Measurements from ENCODE around the gene CR1.
"Not testable (repeated sequence)": the region's sequence is repeated elsewhere in the genome, so short reads cannot be mapped to it uniquely, and the experiment has no call there.

CR1 gene

DNA sequence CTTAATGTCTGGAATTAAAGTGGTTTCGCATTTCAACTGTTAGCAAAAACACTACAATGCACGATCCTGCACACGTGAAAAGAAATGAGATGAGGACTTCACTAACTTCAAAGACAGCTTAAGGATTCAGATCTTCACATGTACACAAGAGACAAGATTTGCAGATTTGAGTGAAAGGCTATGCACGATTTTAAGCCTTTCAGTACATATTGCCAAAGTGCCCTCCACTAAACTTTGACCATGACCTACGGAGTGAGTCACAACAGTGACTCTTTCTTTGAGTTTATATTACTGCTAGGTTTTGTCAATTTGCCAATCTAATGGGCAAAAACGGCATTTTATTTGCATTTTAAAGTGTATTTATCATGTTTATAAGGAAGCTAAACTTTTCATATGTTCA lies 107.8 kb downstream of the CR1 start:
- Mint-ChIP-seq H3K27ac (no peak overlapping the region), H3K4me3 (no peak overlapping the region), H3K4me1 (ENCODE audit: low read depth) (no peaks in the 10 kb centered on the region), H3K9me3 (ENCODE audit: low read depth) (no peaks in the 10 kb centered on the region), H3K27me3 (peaks cover 1% of the 10 kb centered on the region), H3K36me3 (no peaks in the 10 kb centered on the region)

DNA sequence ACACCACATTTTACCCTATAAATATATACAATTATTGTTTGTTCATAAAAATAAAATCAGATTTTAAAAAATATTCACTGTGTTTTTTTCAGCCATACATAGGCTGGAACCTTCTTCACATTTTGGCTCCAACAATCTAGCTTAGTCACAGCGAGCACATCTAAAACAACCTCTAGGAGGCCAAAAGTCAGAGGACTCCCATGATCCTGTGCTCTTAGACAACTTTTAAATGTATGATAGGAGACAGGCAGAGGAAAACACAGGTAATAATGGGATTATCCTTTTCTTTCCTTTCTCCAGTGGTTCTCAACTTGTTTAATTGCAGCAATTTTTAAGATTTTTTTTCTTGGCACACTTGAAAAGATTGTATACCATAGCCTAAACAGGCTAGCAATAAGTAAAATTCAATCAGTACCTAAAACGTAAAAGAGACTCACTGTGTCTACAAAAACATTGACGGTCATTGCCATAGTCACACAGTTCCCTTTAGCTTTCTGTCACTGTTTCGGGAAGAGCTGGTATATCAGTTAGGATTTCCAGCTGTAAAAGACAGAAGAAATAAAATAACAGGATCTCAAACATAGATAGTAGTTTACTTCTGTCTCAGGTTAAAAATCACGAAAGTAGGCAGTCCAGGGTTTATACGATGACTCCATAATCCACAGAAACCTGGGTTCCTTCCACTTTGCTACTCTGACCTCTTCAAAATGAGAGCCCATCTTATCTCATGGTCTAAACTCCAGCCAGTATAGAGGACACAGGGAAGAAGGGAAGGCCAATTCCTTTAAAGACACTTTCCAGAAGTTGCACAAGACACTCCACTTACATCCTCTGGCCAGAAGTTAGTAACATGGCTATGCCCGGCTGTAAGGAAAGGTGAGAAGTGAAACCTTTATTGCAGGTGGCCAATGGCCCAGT lies 109.7 kb downstream of the CR1 start:
- no peaks in the 10 kb centered on the region for H3K36me3 Mint-ChIP-seq
- no peaks in the 10 kb centered on the region for H3K4me1 Mint-ChIP-seq (ENCODE audit: low read depth)
- H3K27ac Mint-ChIP-seq = no peak overlapping the region
- no peak overlapping the region for H3K4me3 Mint-ChIP-seq
- no peaks in the 10 kb centered on the region for H3K9me3 Mint-ChIP-seq (ENCODE audit: low read depth)
- peaks cover 1% of the 10 kb centered on the region for H3K27me3 Mint-ChIP-seq

DNA sequence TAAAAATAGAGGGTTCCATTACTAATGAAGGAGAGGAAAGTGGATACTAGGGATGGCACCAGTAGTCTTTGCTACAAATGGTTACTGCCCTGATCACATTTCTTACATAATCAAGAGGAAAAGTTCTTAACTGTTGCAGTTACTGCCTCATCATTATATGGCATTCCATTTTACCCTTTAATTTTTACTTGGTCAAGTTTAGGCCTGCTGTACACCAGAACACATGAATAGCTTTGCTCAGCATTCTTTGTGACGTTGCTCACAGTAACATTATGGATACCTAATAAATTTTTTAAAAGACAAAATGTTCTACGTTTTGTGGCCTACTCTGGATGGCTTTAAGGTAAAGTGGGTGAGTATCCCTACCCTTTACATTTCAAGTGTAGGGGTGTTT lies 110.4 kb downstream of the CR1 start:
- no peak overlapping the region for H3K4me3 Mint-ChIP-seq
- no peak overlapping the region for H3K27ac Mint-ChIP-seq
- H3K9me3 Mint-ChIP-seq (ENCODE audit: low read depth) = no peaks in the 10 kb centered on the region
- H3K4me1 Mint-ChIP-seq (ENCODE audit: low read depth) = no peaks in the 10 kb centered on the region
- peaks cover 1% of the 10 kb centered on the region for H3K27me3 Mint-ChIP-seq
- H3K36me3 Mint-ChIP-seq = no peaks in the 10 kb centered on the region

DNA sequence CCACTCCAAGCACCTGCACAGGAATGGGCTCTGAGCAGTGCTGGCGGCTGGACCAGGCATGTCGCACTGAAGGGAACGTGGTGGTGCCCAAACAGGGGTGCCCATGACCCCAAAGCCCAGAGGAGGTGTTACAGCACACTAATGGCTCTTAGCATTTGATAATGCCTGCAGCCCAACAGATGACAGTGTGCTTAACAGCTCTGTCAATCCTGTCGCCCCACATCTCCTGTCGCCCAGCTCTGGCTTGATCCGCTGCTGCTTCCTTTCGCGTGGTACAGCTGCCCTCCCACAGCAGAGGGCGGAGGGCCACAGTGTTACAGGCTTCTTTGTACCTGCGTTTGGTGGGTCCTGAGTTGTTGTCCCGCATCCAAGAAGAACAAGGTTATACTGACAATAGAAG lies 116.8 kb downstream of the CR1 start:
- Mint-ChIP-seq H3K4me1 (ENCODE audit: low read depth) (no peaks in the 10 kb centered on the region), H3K27me3 (peaks cover 2% of the 10 kb centered on the region), H3K36me3 (no peaks in the 10 kb centered on the region), H3K9me3 (ENCODE audit: low read depth) (no peaks in the 10 kb centered on the region), H3K4me3 (no peak overlapping the region), H3K27ac (no peak overlapping the region)

DNA sequence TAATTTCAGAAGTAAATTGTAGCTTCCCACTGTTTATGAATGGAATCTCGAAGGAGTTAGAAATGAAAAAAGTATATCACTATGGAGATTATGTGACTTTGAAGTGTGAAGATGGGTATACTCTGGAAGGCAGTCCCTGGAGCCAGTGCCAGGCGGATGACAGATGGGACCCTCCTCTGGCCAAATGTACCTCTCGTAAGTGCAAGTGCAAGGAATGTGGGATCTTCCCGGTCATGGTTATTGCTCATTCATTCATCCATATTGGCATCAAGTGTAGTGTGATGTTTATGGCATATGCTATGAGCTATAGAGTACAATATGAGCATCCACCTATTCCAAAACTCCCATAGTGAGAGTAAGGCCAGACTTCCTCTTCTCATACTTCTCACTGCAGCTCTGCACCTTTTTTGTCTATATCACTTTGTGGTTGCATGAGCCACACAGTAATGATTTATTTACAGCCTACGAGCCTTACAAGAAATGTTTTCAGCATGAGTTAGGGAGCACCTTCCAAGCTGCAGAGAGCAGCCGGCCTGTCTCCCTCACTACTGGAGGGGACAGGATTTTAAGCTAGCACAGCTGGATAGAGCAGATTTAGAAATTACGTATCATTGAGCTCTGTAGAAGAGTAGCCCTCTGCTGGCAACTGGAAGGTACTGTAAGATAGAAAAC lies 124.0 kb downstream of the CR1 start:
- Mint-ChIP-seq H3K4me3 (no peak overlapping the region), H3K27me3 (peaks cover 3% of the 10 kb centered on the region), H3K36me3 (no peaks in the 10 kb centered on the region), H3K9me3 (ENCODE audit: low read depth) (no peaks in the 10 kb centered on the region), H3K4me1 (ENCODE audit: low read depth) (no peaks in the 10 kb centered on the region), H3K27ac (no peak overlapping the region)

DNA sequence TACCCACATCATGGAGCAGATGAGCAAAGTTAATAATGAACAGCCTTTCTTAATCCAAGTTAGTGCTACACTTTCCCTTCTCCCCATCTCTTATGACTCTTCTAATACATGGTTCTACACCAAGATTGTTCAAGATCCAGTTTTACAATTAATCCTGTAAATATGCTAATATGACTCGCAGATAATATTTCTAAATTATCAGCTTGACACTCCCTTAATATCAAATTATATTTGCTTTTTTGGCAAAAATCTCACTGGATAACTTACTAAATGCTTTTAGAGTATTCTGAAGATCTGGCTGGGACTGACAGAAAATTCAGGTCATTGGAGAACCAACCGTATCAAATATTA lies 124.6 kb downstream of the CR1 start:
- H3K27ac Mint-ChIP-seq = no peak overlapping the region
- no peaks in the 10 kb centered on the region for H3K36me3 Mint-ChIP-seq
- no peak overlapping the region for H3K4me3 Mint-ChIP-seq
- no peaks in the 10 kb centered on the region for H3K9me3 Mint-ChIP-seq (ENCODE audit: low read depth)
- no peaks in the 10 kb centered on the region for H3K4me1 Mint-ChIP-seq (ENCODE audit: low read depth)
- peaks cover 3% of the 10 kb centered on the region for H3K27me3 Mint-ChIP-seq

DNA sequence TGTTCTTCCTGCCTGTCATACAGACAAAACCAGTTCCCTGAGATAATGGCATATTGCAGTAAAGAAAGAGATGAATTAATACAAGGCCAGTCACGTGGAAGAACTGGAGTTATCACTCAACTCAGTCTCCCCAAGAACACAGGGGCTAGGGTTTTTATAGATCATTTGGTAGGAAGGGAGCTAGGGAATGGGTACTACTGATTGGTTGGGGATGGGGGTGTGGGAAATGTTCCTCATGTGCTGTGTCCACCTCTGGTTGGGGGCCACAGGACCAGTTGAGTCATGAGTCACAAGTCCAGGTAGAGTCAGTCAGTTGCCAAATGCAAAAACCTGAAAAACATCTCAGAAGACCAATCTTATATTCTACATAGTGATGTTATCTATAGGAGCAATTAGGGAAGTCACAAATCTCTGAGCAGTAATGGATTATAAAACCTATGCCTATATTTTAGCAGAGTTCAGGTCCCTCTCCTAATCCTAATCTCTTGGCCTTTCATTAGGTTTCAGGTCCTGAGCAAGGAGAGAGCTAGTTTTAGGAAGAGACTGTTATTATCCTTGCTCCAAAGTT lies 129.6 kb downstream of the CR1 start:
- not testable (repeated sequence) for H3K27ac Mint-ChIP-seq; H3K27me3 Mint-ChIP-seq; H3K9me3 Mint-ChIP-seq (ENCODE audit: low read depth); H3K36me3 Mint-ChIP-seq; H3K4me1 Mint-ChIP-seq (ENCODE audit: low read depth); H3K4me3 Mint-ChIP-seq

DNA sequence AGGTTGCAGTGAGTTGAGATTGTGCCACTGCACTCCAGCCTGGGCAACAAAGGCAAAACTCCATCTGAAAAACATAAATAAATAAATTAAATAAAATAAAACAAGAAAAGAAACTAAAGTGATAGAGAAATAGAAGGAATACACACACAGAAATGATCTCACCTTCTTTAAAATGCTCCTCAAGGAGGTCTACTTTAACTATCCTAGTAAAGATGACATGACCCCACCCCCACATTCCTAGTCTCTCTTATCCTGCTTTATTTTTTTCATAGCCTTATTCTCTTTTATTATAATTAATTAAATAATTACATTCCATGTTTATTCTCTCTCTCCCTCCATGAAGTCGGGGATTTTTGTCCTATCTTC lies 131.0 kb downstream of the CR1 start:
- Mint-ChIP-seq H3K4me3 (no peak overlapping the region), H3K9me3 (ENCODE audit: low read depth) (no peaks in the 10 kb centered on the region), H3K27me3 (no peaks in the 10 kb centered on the region), H3K27ac (no peak overlapping the region), H3K36me3 (no peaks in the 10 kb centered on the region), H3K4me1 (ENCODE audit: low read depth) (no peaks in the 10 kb centered on the region)

DNA sequence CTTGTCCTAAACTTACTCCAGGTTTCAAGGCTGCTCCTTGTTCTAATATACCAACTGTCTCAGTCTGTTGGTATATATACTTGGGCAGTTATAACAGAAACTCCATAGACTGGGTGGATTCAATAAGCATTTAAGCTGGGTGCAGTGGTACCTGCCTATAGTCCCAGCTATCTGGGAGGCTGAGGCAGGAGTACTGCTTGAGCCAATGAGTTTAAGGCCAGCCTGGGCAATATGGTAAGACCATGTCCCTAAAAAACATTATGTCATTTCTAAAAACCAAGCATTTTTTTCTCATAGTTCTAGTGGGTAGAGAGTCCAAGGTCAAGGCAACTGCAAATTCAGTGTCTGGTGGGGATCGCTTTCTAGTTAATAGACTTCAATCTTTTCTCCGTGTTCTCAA lies 131.5 kb downstream of the CR1 start:
- Mint-ChIP-seq H3K36me3 (no peaks in the 10 kb centered on the region), H3K27me3 (no peaks in the 10 kb centered on the region), H3K4me3 (no peak overlapping the region), H3K4me1 (ENCODE audit: low read depth) (no peaks in the 10 kb centered on the region), H3K27ac (no peak overlapping the region), H3K9me3 (ENCODE audit: low read depth) (no peaks in the 10 kb centered on the region)

DNA sequence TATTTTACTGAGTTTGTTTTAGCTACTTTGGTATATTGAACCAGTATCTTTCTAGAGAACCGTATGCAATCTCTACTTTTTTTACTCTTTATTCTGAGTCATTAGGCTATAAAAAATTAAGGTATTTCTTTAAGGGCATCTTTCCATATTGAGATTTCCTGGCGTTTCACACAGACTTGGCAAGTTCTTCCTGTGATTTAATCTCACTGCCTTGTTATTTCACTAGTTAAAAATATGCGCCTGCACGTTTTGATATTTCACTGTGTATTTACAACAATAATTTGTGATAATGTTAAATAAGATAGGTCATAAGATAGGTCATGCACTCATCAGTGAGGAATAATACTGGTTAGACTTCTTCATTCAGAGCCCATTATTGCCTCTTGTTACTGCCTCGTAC lies 132.8 kb downstream of the CR1 start:
- Mint-ChIP-seq H3K9me3 (ENCODE audit: low read depth) (no peaks in the 10 kb centered on the region), H3K36me3 (no peaks in the 10 kb centered on the region), H3K4me3 (no peak overlapping the region), H3K27ac (no peak overlapping the region), H3K27me3 (peaks cover 3% of the 10 kb centered on the region), H3K4me1 (ENCODE audit: low read depth) (no peaks in the 10 kb centered on the region)

DNA sequence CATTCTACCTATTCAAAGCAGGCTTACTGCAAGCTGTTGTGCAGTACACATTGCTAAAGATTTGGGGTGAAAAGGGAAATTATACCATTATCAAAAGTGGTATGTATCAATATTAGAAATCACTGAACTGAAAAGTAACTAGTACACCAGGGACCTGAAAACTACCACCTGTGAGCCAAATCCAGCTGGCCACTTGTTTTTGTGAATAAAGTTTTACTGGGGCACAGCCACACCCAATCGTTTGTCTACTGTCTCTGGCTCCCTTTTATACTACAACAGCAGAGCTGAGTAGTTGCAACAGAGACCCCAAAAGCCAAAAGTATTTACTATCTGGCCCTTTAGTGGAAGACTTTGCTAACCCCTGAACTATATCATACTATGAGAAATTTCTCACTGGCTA lies 135.2 kb downstream of the CR1 start:
- H3K4me1 Mint-ChIP-seq (ENCODE audit: low read depth) = no peaks in the 10 kb centered on the region
- H3K27me3 Mint-ChIP-seq = peaks cover 3% of the 10 kb centered on the region
- H3K9me3 Mint-ChIP-seq (ENCODE audit: low read depth) = no peaks in the 10 kb centered on the region
- no peaks in the 10 kb centered on the region for H3K36me3 Mint-ChIP-seq
- H3K4me3 Mint-ChIP-seq = no peak overlapping the region
- H3K27ac Mint-ChIP-seq = no peak overlapping the region

DNA sequence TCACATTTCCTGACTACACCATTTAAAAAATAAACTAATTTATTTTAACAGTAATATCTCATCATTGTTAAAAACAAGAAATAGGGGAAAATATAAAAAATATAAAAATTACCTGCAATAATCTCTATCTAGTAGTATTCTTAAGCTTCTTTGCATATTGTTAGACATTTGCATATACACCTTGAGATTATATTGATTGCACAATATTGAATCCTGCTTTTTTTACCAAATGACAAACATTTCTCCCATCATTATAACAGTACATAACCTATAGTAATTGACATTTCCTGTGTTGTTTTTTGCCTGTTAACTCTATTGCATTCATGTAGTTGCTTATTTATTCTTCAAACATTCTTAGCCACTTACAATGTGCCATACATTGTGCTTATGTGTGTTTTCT lies 137.3 kb downstream of the CR1 start:
- H3K27me3 Mint-ChIP-seq = peaks cover 3% of the 10 kb centered on the region
- H3K4me3 Mint-ChIP-seq = no peak overlapping the region
- no peaks in the 10 kb centered on the region for H3K4me1 Mint-ChIP-seq (ENCODE audit: low read depth)
- no peaks in the 10 kb centered on the region for H3K36me3 Mint-ChIP-seq
- no peaks in the 10 kb centered on the region for H3K9me3 Mint-ChIP-seq (ENCODE audit: low read depth)
- H3K27ac Mint-ChIP-seq = no peak overlapping the region

DNA sequence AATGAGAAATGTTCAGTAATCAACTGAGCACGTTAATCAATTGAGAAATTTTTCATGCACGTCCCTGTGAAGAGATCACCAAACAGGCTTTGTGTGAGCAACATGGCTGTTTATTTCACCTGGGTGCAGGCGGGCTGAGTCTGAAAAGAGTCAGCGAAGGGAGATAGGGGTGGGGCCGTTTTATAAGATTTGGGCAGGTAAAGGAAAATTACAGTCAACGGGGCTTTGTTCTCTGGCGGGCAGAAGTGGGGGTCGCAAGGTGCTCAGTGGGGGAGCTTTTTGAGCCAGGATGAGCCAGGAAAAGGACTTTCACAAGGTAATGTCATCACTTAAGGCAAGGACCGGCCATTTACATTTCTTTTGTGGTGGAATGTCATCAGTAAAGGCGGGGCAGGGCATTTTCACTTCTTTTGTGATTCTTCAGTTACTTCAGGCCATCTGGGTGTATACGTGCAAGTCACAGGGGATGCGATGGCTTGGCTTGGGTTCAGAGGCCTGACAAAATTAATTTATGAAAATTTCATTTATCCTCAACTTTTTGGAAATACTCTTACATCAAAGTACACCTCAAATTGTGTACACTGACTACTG lies 137.8 kb downstream of the CR1 start:
- not testable (repeated sequence) for H3K9me3 Mint-ChIP-seq (ENCODE audit: low read depth); H3K36me3 Mint-ChIP-seq; H3K4me1 Mint-ChIP-seq (ENCODE audit: low read depth); H3K27ac Mint-ChIP-seq; H3K27me3 Mint-ChIP-seq; H3K4me3 Mint-ChIP-seq

DNA sequence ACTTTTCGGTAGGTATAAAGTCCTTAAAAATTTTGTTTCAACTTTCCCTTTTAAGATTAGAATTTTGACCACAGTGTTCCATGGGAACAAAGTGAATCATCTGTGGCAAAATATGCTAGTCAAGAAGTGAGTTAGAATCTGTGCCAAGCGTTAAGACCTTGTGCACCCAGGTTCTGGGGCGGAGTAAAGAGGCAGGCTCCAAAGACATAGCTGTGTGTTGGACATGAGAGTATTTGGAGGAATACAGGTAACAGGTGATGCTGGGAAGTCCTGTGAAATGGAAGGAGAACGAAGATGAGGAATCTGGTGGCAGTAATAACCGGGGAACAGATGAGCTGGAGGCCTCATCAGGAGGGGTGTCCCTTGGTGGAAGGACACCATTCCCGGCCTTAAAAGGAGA lies 138.3 kb downstream of the CR1 start:
- H3K36me3 Mint-ChIP-seq; H3K4me3 Mint-ChIP-seq; H3K9me3 Mint-ChIP-seq (ENCODE audit: low read depth); H3K4me1 Mint-ChIP-seq (ENCODE audit: low read depth); H3K27ac Mint-ChIP-seq; H3K27me3 Mint-ChIP-seq: not testable (repeated sequence)

DNA sequence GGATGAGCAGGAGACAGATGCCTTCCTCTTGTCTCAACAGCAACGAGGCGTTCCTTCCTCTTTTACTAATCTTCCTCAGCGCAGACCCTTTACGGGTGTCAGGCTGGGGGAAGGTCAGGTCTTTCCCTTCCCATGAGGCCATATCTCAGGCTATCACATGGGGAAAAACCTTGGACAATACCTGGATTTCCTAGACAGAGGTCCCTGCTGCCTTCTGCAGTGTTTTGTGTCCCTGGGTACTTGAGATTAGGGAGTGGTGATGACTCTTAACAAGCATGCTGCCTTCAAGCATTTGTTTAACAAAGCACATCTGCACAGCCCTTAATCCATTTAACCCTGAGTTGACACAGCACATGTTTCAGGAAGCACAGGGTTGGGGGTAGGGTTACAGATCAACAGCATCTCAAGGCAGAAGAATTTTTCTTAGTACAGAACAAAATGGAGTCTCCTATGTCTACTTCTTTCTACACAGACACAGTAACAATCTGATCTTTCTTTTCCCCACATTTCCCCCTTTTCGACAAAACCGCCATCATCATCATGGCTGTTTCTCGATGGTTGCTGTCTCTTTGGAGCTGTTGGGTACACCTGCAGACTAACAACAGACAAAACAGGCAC lies 139.7 kb downstream of the CR1 start:
- not testable (repeated sequence) for H3K36me3 Mint-ChIP-seq; H3K4me3 Mint-ChIP-seq; H3K9me3 Mint-ChIP-seq (ENCODE audit: low read depth); H3K27ac Mint-ChIP-seq; H3K27me3 Mint-ChIP-seq; H3K4me1 Mint-ChIP-seq (ENCODE audit: low read depth)
